ENCODE measurements around the gene EIF4E. TPM values are rescaled to one million over a fixed set of nuclear protein-coding genes. Genes with fewer than 3 reads are reported as not detected.
A peak's percentile ranks its signal among the peaks of the same experiment; 100 is the strongest.

EIF4E gene
- polyA plus RNA-seq, 2 donors = 16.7 to 56.1 TPM

GRCh38 chr4:98959411-98959810 lies 30.5 kb upstream of the EIF4E start:
- H3K27ac ChIP-seq (ENCODE audit: low read depth in 2 of 2, low read length in 1 of 2) = no peak overlapping the region
- no peak overlapping the region for H3K4me3 ChIP-seq (ENCODE audit: low read depth in 1 of 2, low read length in 2 of 2)
- no peaks in the 10 kb centered on the region for H3K9me3 ChIP-seq (ENCODE audit: control insufficient read depth in 2 of 2, insufficient read depth in 1 of 2, low read depth in 1 of 2, low read length in 1 of 2)
- peaks cover 0 to 2% of the 10 kb centered on the region in 2 donors for H3K4me1 ChIP-seq (ENCODE audit: control insufficient read depth in 2 of 2, insufficient read depth in 2 of 2, low read length in 1 of 2)
- H3K27me3 ChIP-seq (ENCODE audit: control insufficient read depth in 1 of 2, insufficient read depth in 2 of 2, low read length in 2 of 2) = no peaks in the 10 kb centered on the region
- WGBS, 2 donors = 80 to 81% methylated on average over 2 of the region's 2 CpGs
- no peaks in the 10 kb centered on the region for H3K36me3 ChIP-seq (ENCODE audit: control insufficient read depth in 2 of 2, insufficient read depth in 2 of 2, low read length in 1 of 2)

DNA sequence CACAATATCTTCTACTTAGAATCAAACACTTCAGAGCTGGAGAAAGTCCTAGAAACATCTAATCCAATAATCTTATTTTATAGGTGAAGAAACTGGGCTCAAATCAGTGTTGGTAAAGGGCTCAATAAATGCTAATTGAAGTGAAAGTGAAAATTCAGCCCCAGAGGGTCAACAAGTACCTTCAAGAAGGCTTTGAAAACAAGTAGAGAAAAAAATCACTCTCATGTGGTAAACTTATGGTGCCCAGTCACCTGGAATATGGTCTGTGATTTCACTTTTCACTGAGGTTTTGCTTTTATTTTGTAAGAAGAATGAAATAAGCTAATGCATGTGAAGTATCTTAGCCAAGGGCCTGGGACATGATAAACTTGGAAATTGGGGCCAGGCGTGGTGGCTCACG lies 29.1 kb upstream of the EIF4E start:
- no peak overlapping the region for H3K4me3 ChIP-seq (ENCODE audit: low read depth in 1 of 2, low read length in 2 of 2)
- H3K27ac ChIP-seq (ENCODE audit: low read depth in 2 of 2, low read length in 1 of 2) = no peak overlapping the region
- H3K36me3 ChIP-seq (ENCODE audit: control insufficient read depth in 2 of 2, insufficient read depth in 2 of 2, low read length in 1 of 2) = no peaks in the 10 kb centered on the region
- H3K27me3 ChIP-seq (ENCODE audit: control insufficient read depth in 1 of 2, insufficient read depth in 2 of 2, low read length in 2 of 2) = no peaks in the 10 kb centered on the region
- WGBS, 2 donors = 98% methylated on average over 2 of the region's 2 CpGs
- no peaks in the 10 kb centered on the region for H3K9me3 ChIP-seq (ENCODE audit: control insufficient read depth in 2 of 2, insufficient read depth in 1 of 2, low read depth in 1 of 2, low read length in 1 of 2)
- no peaks in the 10 kb centered on the region for H3K4me1 ChIP-seq (ENCODE audit: control insufficient read depth in 2 of 2, insufficient read depth in 2 of 2, low read length in 1 of 2)

DNA sequence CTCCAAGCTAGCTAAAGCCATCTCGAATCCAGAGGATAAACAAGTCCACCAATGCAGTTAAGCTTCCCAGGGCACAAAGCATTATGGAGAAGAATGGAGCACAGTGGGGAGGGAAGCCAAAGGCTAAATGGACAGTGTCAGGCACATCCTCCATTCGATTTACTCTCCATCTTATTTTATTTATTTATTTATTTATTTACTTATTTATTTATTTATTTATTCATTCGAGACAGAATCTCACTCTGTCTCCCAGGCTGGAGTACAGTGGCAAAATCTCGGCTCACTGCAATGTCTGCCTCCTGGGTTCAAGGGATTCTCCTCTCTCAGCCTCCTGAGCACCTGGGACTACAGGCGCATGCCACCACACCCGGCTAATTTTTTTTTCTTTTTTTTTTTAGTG lies 26.3 kb upstream of the EIF4E start:
- no peaks in the 10 kb centered on the region for H3K36me3 ChIP-seq (ENCODE audit: control insufficient read depth in 2 of 2, insufficient read depth in 2 of 2, low read length in 1 of 2)
- 86 to 87% methylated on average over 6 of the region's 6 CpGs for WGBS, 2 donors
- H3K27ac ChIP-seq (ENCODE audit: low read depth in 2 of 2, low read length in 1 of 2) = no peak overlapping the region
- H3K9me3 ChIP-seq (ENCODE audit: control insufficient read depth in 2 of 2, insufficient read depth in 1 of 2, low read depth in 1 of 2, low read length in 1 of 2) = no peaks in the 10 kb centered on the region
- no peak overlapping the region for H3K4me3 ChIP-seq (ENCODE audit: low read depth in 1 of 2, low read length in 2 of 2)
- H3K27me3 ChIP-seq (ENCODE audit: control insufficient read depth in 1 of 2, insufficient read depth in 2 of 2, low read length in 2 of 2) = no peaks in the 10 kb centered on the region
- no peaks in the 10 kb centered on the region for H3K4me1 ChIP-seq (ENCODE audit: control insufficient read depth in 2 of 2, insufficient read depth in 2 of 2, low read length in 1 of 2)

GRCh38 chr4:98951710-98952109 lies 22.8 kb upstream of the EIF4E start:
- no peaks in the 10 kb centered on the region for H3K4me1 ChIP-seq (ENCODE audit: control insufficient read depth in 2 of 2, insufficient read depth in 2 of 2, low read length in 1 of 2)
- H3K4me3 ChIP-seq (ENCODE audit: low read depth in 1 of 2, low read length in 2 of 2) = no peak overlapping the region
- WGBS, 2 donors = 85 to 91% methylated on average over 3 of the region's 3 CpGs
- H3K27me3 ChIP-seq (ENCODE audit: control insufficient read depth in 1 of 2, insufficient read depth in 2 of 2, low read length in 2 of 2) = no peaks in the 10 kb centered on the region
- H3K36me3 ChIP-seq (ENCODE audit: control insufficient read depth in 2 of 2, insufficient read depth in 2 of 2, low read length in 1 of 2) = no peaks in the 10 kb centered on the region
- H3K27ac ChIP-seq (ENCODE audit: low read depth in 2 of 2, low read length in 1 of 2) = no peak overlapping the region
- H3K9me3 ChIP-seq (ENCODE audit: control insufficient read depth in 2 of 2, insufficient read depth in 1 of 2, low read depth in 1 of 2, low read length in 1 of 2) = no peaks in the 10 kb centered on the region

DNA sequence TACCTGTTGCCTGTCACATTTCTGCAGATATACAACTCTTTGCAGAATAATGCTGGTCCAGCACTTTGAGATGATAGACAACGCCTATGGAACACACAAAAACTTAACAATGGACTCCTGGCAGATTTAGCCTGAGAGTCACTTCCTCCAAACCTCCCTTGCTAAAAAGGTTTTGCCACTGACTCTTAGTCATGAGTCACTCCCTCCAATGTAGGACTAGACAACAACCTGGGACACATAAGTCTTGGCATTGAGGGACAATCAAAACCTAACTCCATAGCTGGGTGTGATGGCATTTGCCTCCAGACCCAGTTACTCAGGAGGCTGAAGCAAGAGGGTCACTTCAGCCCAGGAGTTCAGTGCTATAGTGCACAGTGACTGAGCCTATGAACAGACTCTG lies 22.0 kb upstream of the EIF4E start:
- no peak overlapping the region for H3K4me3 ChIP-seq (ENCODE audit: low read depth in 1 of 2, low read length in 2 of 2)
- 65 to 67% methylated on average over 1 of the region's 1 CpG for WGBS, 2 donors
- H3K27me3 ChIP-seq (ENCODE audit: control insufficient read depth in 1 of 2, insufficient read depth in 2 of 2, low read length in 2 of 2) = no peaks in the 10 kb centered on the region
- H3K27ac ChIP-seq (ENCODE audit: low read depth in 2 of 2, low read length in 1 of 2) = peak overlapping the region; percentile 10 to 80
- no peaks in the 10 kb centered on the region for H3K4me1 ChIP-seq (ENCODE audit: control insufficient read depth in 2 of 2, insufficient read depth in 2 of 2, low read length in 1 of 2)
- no peaks in the 10 kb centered on the region for H3K36me3 ChIP-seq (ENCODE audit: control insufficient read depth in 2 of 2, insufficient read depth in 2 of 2, low read length in 1 of 2)
- no peaks in the 10 kb centered on the region for H3K9me3 ChIP-seq (ENCODE audit: control insufficient read depth in 2 of 2, insufficient read depth in 1 of 2, low read depth in 1 of 2, low read length in 1 of 2)

- 91 to 93% methylated on average over 1 of the region's 1 CpG for WGBS, 2 donors
Measured at GRCh38 chr4:98946359-98946758, 17.4 kb upstream of the EIF4E start.

DNA sequence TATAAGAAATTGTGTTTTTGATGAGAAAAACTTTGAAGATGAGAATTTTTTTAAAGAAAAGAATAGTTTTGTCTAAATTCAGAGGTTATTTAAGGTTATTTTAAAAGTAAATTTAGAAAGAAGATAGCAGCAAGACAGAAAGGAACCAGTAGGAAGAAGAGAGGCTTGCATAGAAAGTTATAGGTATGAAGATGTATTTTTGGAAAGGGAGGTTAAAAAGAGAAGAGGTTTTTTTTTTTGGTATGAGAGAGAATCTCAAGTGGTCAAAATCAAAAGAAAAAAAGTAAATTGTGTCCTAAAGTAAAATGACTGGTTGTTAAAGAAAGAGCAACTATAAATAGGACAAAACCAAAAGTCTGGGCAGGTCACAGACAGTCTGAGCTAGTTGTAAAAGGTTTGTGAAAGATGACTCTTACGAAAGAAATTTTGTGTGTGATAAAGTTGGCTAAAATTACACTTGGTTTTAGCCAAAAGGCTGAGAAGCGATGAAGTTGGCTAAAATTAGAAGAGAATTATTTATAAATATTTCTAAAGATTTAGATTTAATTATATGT lies 16.4 kb upstream of the EIF4E start:
- Histone ChIP-seq H3K4me3 (ENCODE audit: low read depth in 1 of 2, low read length in 2 of 2) (no peak overlapping the region), H3K27ac (ENCODE audit: low read depth in 2 of 2, low read length in 1 of 2) (no peak overlapping the region), H3K9me3 (ENCODE audit: control insufficient read depth in 2 of 2, insufficient read depth in 1 of 2, low read depth in 1 of 2, low read length in 1 of 2) (no peaks in the 10 kb centered on the region), H3K4me1 (ENCODE audit: control insufficient read depth in 2 of 2, insufficient read depth in 2 of 2, low read length in 1 of 2) (no peaks in the 10 kb centered on the region), H3K27me3 (ENCODE audit: control insufficient read depth in 1 of 2, insufficient read depth in 2 of 2, low read length in 2 of 2) (no peaks in the 10 kb centered on the region), H3K36me3 (ENCODE audit: control insufficient read depth in 2 of 2, insufficient read depth in 2 of 2, low read length in 1 of 2) (no peaks in the 10 kb centered on the region)
- 48 to 81% methylated on average over 2 of the region's 2 CpGs for WGBS, 2 donors

More at GRCh38 chr4:98946359-98946758, 17.4 kb upstream of the EIF4E start:
- Histone ChIP-seq H3K27ac (ENCODE audit: low read depth in 2 of 2, low read length in 1 of 2) (no peak overlapping the region), H3K4me3 (ENCODE audit: low read depth in 1 of 2, low read length in 2 of 2) (no peak overlapping the region), H3K4me1 (ENCODE audit: control insufficient read depth in 2 of 2, insufficient read depth in 2 of 2, low read length in 1 of 2) (no peaks in the 10 kb centered on the region), H3K27me3 (ENCODE audit: control insufficient read depth in 1 of 2, insufficient read depth in 2 of 2, low read length in 2 of 2) (no peaks in the 10 kb centered on the region), H3K9me3 (ENCODE audit: control insufficient read depth in 2 of 2, insufficient read depth in 1 of 2, low read depth in 1 of 2, low read length in 1 of 2) (no peaks in the 10 kb centered on the region), H3K36me3 (ENCODE audit: control insufficient read depth in 2 of 2, insufficient read depth in 2 of 2, low read length in 1 of 2) (no peaks in the 10 kb centered on the region)

DNA sequence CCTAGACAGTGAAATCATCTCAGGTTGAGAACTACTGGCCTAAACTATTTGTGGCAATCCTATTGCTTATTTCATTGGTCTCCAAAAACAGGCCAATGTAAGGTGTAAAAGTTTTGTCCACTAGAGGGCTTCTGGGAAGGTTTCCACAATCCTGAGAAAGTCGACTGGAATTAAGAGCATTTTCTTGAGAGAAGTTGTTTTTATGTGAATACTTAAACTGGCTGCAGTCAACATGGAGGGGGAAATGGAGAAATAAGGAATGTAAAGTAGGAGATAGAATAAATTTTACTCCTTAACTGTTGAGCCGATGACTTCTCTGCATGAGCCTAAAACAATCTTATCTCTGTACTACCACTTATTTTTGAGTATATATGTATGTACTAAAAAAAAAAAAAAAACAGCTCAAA lies 11.0 kb upstream of the EIF4E start:
- H3K36me3 ChIP-seq (ENCODE audit: control insufficient read depth in 2 of 2, insufficient read depth in 2 of 2, low read length in 1 of 2) = no peaks in the 10 kb centered on the region
- no peaks in the 10 kb centered on the region for H3K4me1 ChIP-seq (ENCODE audit: control insufficient read depth in 2 of 2, insufficient read depth in 2 of 2, low read length in 1 of 2)
- no peak overlapping the region for H3K27ac ChIP-seq (ENCODE audit: low read depth in 2 of 2, low read length in 1 of 2)
- H3K27me3 ChIP-seq (ENCODE audit: control insufficient read depth in 1 of 2, insufficient read depth in 2 of 2, low read length in 2 of 2) = no peaks in the 10 kb centered on the region
- 36 to 44% methylated on average over 2 of the region's 2 CpGs for WGBS, 2 donors
- H3K9me3 ChIP-seq (ENCODE audit: control insufficient read depth in 2 of 2, insufficient read depth in 1 of 2, low read depth in 1 of 2, low read length in 1 of 2) = no peaks in the 10 kb centered on the region
- H3K4me3 ChIP-seq (ENCODE audit: low read depth in 1 of 2, low read length in 2 of 2) = no peak overlapping the region

DNA sequence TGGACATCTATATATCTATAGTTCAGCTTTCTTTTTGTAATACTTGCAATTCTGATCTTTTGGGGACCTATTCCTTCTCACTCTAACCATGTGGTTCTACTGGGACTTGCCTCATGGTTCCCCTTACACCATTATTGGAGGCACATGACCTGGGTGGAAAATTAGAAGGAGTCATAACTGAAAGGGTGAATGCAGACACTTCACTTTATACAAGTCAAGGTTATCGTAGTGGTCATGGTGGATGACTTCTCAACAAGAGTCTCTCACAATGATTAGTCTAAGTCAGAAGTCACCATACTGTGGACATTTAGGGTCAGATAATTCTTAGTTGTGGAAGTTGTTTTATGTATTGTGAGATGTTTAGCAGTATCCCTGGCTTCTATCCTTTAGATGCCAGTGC lies 10.5 kb upstream of the EIF4E start:
- Histone ChIP-seq H3K27ac (ENCODE audit: low read depth in 2 of 2, low read length in 1 of 2) (no peak overlapping the region), H3K4me3 (ENCODE audit: low read depth in 1 of 2, low read length in 2 of 2) (no peak overlapping the region), H3K36me3 (ENCODE audit: control insufficient read depth in 2 of 2, insufficient read depth in 2 of 2, low read length in 1 of 2) (no peaks in the 10 kb centered on the region), H3K27me3 (ENCODE audit: control insufficient read depth in 1 of 2, insufficient read depth in 2 of 2, low read length in 2 of 2) (no peaks in the 10 kb centered on the region), H3K9me3 (ENCODE audit: control insufficient read depth in 2 of 2, insufficient read depth in 1 of 2, low read depth in 1 of 2, low read length in 1 of 2) (no peaks in the 10 kb centered on the region), H3K4me1 (ENCODE audit: control insufficient read depth in 2 of 2, insufficient read depth in 2 of 2, low read length in 1 of 2) (no peaks in the 10 kb centered on the region)
- 70 to 76% methylated on average over 1 of the region's 1 CpG for WGBS, 2 donors

DNA sequence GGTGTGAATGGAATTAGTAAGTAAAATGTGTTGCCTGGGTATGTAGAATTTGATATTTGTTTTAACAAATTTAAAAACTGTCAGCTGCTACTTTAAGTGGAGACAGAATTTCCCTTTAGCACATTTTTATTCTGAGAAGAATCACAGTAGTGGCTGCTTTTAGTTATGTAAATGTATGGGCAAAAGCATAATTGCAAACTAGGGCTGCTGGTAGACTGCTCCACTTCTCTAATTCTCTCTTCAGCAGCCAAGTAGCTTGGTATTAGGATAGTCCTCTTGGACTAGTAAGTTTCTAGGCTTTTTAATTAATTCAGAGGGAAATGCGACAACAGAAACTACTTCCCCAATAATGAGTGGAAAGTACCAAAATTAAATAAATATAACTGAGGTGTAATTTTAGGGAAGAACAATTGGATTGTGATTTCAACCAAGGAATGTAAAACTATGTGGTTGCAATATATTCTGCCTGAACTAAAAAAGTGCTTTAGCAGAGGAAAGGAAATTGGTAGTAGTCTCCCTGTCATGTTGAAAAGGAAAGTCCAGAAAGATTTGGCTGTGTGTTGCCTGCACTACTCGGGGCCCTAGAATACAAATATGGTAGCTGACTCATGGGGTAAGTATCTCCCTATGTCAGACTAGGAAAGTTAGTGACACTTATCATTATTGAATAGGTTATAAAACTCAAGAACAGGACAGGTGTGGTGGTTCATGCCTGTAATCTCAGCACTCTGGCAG lies 9.2 kb upstream of the EIF4E start:
- Histone ChIP-seq H3K4me3 (ENCODE audit: low read depth in 1 of 2, low read length in 2 of 2) (no peak overlapping the region), H3K27me3 (ENCODE audit: control insufficient read depth in 1 of 2, insufficient read depth in 2 of 2, low read length in 2 of 2) (no peaks in the 10 kb centered on the region), H3K9me3 (ENCODE audit: control insufficient read depth in 2 of 2, insufficient read depth in 1 of 2, low read depth in 1 of 2, low read length in 1 of 2) (no peaks in the 10 kb centered on the region), H3K4me1 (ENCODE audit: control insufficient read depth in 2 of 2, insufficient read depth in 2 of 2, low read length in 1 of 2) (no peaks in the 10 kb centered on the region), H3K27ac (ENCODE audit: low read depth in 2 of 2, low read length in 1 of 2) (no peak overlapping the region), H3K36me3 (ENCODE audit: control insufficient read depth in 2 of 2, insufficient read depth in 2 of 2, low read length in 1 of 2) (no peaks in the 10 kb centered on the region)
- 58 to 69% methylated on average over 2 of the region's 2 CpGs for WGBS, 2 donors
